SW 1271 (cell line): ENCODE data around the gene C2CD4D.

ENCODE experiments used
- DNase-seq, 2 experiments: peaks; one replicate each; lab custom pipeline; 2025; lab: John Stamatoyannopoulos, UW

Gene C2CD4D

GRCh38 chr1:151833172-151833900, 6.3 kb downstream of the C2CD4D start:
- no peak for DNase-seq

- DNase-seq = no peak
These were observed 7.2 kb downstream of the C2CD4D start for GRCh38 chr1:151832318-151832980.

DNA sequence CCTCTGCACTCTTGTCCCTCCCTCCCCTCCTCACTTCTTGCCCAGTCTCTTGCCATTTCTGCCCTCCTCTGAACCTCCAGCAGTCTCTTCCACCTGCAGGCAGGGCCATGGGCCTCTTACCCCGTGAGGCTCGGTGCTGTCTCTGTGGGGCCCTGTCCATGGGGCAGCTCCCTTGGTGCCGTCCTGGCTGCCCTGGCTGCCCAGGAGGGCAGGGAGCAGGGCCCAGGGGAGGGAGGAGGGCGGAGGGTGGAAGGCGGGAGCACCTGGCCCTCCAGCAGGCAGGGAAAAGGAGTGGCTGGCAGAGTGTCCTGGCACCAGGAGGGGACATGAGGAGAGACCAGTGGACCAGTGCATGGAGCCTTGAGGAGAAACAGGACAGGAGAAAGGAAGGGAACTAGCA, 8.0 kb downstream of the C2CD4D start, which contains the start of gene RORC:
Gene RORC (minus strand): TSS at position 198 of the 400 bp plus-strand sequence. CDS start 38 bp downstream, at position 160.
- DNase-seq = no peak

GRCh38 chr1:151831256-151831591, 8.4 kb downstream of the C2CD4D start:
- DNase-seq = no peak

DNA sequence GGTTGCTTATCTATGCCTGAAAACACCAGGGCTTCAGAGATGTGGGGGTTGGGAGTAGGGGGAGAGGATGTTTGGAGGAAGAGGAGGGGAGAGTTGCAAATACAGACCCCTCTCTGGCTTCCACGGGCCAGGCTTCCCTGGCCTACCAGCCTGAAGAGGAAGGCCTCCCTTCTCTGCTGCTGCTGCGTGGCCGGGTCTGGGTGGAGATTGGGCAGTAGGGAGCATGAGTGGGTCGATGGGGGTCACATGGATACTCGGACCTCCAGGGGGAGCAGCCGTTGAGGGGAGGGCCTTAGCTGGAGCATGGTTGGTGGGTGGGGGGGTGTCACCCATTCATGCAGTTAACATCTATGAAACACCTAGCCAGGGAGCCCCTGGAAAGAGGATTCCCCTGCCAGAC, 9.6 kb downstream of the C2CD4D start:
- DNase-seq = no peak

DNA sequence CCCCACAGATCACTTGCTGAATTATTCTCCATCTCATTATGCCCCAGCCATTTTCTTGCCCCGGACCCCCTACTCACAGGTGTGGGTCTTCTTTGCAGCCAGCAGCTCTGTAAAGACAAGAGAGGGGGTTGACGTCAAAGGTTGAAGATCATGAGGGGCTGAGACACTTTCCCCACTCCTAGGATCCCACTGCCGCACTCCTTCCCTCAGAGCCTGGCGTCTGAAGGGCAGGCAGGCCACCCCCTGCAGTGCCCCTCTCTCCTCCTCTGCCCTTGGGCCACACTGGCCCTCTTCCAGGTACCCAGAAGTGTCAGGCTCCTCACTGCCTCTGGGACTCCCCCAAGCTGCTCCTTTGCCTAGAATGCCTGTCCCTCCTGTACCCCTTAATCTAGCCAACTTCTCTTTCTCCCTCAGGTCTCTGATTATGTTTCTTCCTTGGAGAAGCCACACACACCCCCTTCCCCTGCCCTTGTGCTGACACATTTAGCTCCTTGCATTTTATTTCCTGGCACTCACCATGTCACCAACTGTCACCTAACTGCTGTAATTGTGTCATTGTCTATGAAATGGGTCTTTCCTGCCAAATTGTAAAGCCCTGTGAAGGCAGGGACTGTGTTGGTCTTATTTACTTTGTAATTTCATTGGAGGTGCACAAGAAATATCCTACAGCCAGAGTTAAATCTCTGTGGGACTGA, 10.1 kb downstream of the C2CD4D start:
- DNase-seq = no peak

GRCh38 chr1:151828921-151829320, 10.7 kb downstream of the C2CD4D start:
- no peak for DNase-seq

- no peak for DNase-seq
These were observed 11.8 kb downstream of the C2CD4D start for GRCh38 chr1:151827853-151828252.

- no peak for DNase-seq
These were observed 13.6 kb downstream of the C2CD4D start for GRCh38 chr1:151825751-151826660.

- no peak for DNase-seq
These were observed 14.4 kb downstream of the C2CD4D start for GRCh38 chr1:151825204-151825603.

GRCh38 chr1:151823175-151823574, 16.4 kb downstream of the C2CD4D start:
- no peak for DNase-seq

DNA sequence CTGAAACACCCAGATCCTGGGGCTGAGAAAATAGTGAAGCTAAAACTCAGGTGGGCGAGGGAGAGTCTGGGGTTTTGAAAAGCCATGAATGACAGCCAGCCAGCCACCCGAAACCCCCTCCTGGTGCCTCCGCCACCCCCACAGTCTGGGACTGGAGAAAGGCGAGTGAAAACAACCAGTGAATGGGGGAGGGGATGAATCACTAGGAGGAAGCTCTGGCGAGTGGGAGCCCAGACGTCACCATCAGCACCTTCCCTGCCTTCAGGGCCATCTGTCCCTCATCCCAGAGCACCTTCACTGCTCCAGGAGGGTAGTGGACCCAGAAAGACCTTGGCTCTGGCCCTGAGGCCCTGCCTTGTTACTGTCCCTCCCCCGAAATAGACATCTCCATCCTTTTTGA, 17.2 kb downstream of the C2CD4D start:
- DNase-seq = no peak

- no peak for DNase-seq
These were observed 18.7 kb downstream of the C2CD4D start for GRCh38 chr1:151820940-151821339.

DNA sequence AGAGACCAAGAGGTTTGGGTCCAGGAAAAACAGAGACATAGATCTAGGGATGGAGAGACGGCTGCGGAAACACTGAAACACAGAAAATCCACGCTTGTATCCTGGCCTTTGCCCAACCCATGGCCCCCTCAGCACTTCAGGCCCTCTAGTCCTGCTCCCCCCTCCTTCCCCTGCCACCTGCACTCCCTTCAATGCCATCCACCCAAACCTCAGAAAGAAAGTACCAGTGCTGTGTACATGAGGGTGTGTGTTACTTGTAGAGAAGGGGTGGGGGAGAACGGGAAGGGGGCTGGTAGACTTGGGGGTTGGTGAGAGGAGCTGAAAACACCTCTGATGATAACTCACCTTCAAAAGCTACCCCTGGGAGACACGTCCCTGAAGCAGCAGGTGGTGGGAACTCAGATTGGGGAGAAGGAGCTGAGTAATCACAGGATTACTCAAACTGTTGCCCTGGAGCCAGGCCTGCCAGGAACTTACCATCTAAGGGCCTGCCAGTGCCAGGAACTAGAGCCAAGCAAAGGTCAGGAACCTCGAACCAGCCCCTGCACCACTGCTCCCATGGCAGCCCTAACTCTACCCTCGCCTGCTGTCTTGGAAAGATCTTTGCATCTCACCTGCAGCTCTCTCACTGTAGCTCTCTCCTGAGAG, 19.5 kb downstream of the C2CD4D start:
- DNase-seq = no peak

DNA sequence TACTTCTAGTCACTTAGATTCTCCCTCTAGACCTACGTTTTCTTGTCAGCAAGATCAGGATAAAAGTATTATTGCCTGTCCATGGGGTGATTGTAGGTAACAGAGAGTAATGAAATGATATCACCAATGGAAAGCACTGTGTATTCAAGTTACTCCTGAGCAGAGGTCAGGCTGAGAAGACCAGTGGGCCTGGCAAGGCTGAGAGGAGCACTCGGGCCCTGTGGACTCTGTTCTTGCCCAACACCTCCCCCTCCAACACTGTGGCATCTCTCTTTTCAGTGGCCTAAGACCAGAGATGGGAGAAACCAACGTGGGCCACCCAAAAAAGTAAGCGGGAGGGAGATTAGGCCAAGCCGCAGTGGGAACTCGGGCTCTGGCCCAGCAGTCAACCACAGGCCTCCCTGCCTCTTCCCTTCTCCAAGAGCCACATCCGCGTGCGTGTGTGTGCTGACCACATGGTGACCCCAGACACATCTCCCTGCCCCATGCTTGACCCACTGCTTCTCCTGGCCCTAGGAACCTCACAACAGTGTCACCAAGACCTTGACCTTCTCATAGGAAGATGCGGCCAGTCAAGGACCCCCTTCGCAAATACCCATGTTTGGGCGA, 20.3 kb downstream of the C2CD4D start:
- no peak for DNase-seq

- DNase-seq = no peak
These were observed 22.3 kb downstream of the C2CD4D start for GRCh38 chr1:151817353-151817730.

GRCh38 chr1:151816548-151817352, 22.9 kb downstream of the C2CD4D start:
- DNase-seq = no peak

DNA sequence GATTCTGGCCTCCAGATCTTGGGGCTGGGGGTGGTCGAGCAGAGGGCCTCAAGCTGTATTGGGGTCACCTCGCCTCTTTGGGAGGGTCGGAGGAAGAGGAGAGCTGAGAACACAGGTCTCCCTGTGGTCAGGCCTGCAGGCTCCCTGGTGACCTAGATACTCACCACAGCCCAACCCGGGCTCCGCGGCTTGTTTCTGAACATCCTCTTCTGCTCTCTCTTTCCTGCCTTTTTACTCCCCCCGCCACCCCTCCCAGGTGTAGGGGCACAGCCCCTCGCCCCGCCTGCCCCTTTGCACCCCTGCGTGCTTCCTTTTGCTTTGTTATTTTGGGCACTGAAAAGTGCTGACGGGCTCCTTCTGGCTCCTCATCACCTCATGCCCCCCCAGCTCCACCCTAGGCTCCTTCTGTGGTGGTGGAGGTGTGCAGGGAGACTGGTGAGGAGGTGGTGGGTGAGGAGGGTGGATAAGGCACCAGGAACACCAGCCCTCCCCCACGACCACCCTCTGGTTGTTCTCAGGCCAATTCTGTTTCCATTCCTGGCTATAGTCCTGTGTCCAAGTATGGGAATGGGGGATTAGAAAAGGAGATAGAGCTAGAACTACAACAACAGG, 23.8 kb downstream of the C2CD4D start:
- no peak for DNase-seq

DNA sequence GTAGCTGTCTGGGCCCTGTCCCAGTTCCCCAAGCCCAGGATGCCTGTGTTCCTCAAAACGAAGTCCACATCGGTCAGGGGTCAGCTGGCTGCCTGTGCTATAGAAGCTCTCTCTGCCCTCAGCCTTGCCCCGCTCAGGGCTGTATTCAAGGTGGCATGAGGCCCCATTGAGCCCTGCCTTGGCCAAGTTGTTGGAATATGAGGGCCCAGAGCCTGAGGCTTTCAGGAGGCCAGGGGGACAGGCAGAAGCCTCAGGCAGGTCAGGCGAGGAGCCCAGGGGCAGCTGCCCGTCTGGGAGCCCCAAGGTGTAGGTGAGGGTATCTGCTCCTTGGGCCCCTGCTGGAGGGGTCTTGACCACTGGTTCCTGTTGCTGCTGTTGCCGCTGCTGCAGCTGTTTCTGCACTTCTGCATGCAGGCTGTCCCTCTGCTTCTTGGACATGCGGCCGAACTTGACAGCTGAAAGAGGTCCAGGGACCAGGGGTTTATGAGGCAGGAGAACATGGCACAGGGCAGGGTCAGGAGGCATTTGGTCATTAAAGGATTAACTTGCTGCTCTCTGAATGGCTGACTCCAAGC, 24.6 kb downstream of the C2CD4D start:
- no peak for DNase-seq

DNA sequence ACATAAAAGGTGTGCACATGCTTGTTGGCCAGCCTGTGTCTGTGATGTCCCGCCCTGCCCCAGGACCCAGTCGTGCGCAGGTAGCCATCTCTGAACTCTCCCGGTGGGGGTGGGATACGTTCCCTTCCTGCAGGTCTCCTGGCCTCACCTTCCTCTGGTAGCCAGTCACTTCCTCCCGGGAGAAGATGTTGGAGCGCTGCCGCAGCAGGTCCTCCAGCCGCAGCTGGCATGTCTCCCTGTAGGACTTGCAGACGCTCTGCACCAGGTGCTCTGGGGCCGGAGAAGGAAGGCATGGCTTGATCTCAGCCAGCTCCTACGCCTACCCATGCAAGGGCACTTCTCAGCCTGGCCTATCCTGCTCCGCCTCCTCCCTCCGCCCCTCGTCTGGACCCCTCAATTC, 25.2 kb downstream of the C2CD4D start:
- DNase-seq = no peak
